SU-DHL-6 (cell line): ENCODE data around the gene LRRC56.

Experiments used
- H2AFZ ChIP-seq: fragments of 200-600 bp; sonication (generic); 2 replicates; pipeline ENCODE4 v1.6.1; 2014; ENCODE audit warnings: low read depth, mild to moderate bottlenecking, moderate library complexity, mixed read lengths, antibody characterized with exemption, low read length; ENCODE audit not compliant: severe bottlenecking
- H3F3A ChIP-seq: fragments of 200-600 bp; shearing (Covaris generic); 2 replicates; pipeline ENCODE4 v1.6.0; 2016; ENCODE audit warnings: antibody characterized with exemption, mild to moderate bottlenecking; ENCODE audit not compliant: insufficient read depth
- H3K27ac ChIP-seq: fragments of 200-600 bp; sonication (generic); 2 replicates; pipeline ENCODE4 v1.5.1; 2016; ENCODE audit warnings: low read depth, mild to moderate bottlenecking, low read length, moderate library complexity, mixed read lengths
- H3K27me3 ChIP-seq: fragments of 200-600 bp; sonication (generic), shearing (Covaris generic); 2 replicates; pipeline ENCODE4 v1.6.0; 2014; ENCODE audit warnings: mild to moderate bottlenecking, low read length
- H3K36me3 ChIP-seq: fragments of 200-600 bp; sonication (generic); 2 replicates; pipeline ENCODE4 v1.6.1; 2014; ENCODE audit warnings: mild to moderate bottlenecking, low read length, mixed read lengths
- H3K4me2 ChIP-seq: fragments of 300-600, 200-600 bp; shearing (Covaris generic), sonication (generic); 2 replicates; pipeline ENCODE4 v1.6.0; 2014; ENCODE audit warnings: low read length, low read depth, mild to moderate bottlenecking; ENCODE audit not compliant: poor library complexity, severe bottlenecking
- H3K4me3 ChIP-seq: fragments of 200-600 bp; sonication (generic); 2 replicates; pipeline ENCODE4 v1.5.1; 2014; ENCODE audit warnings: antibody characterized with exemption, low read length, mild to moderate bottlenecking, mixed read lengths; ENCODE audit not compliant: insufficient read depth, poor library complexity, severe bottlenecking
- H3K79me2 ChIP-seq: fragments of 200-600 bp; sonication (generic); 2 replicates; pipeline ENCODE4 v1.6.1; 2014; ENCODE audit warnings: mild to moderate bottlenecking, low read length, moderate library complexity; ENCODE audit not compliant: insufficient read depth
- H3K9ac ChIP-seq: fragments of 200-600 bp; sonication (generic); 2 replicates; pipeline ENCODE4 v1.7.0; 2014; ENCODE audit warnings: mild to moderate bottlenecking, low read length
- H3K9me2 ChIP-seq: fragments of 200-600 bp; sonication (generic); replicated peaks from 2 replicates; pipeline ENCODE4 v1.6.1; 2014; ENCODE audit warnings: low read length; ENCODE audit not compliant: insufficient read depth
- H3K9me3 ChIP-seq: fragments of 200-600 bp; sonication (generic); 2 replicates; pipeline ENCODE4 v1.6.1; 2014; ENCODE audit warnings: low read length, mixed read lengths; ENCODE audit not compliant: insufficient read depth
- H4K20me1 ChIP-seq: fragments of 200-600 bp; sonication (generic); 2 replicates; pipeline ENCODE4 v1.6.1; 2014; ENCODE audit warnings: low read depth, mild to moderate bottlenecking, antibody characterized with exemption, low read length, moderate library complexity, mixed read lengths
- EZH2phosphoT487 ChIP-seq: fragments of 200-600 bp; sonication (generic), shearing (Covaris generic); conservative IDR thresholded peaks from 2 replicates; pipeline ENCODE4 v1.6.1; 2018; ENCODE audit warnings: mild to moderate bottlenecking, antibody characterized with exemption, low read length, moderate library complexity, mixed read lengths
- TF ChIP-seq, protein P1 (sequence below): fragments of 200-600 bp; sonication (generic); IDR thresholded peaks from one replicate; pipeline ENCODE4 v1.5.1; 2017; ENCODE audit warnings: antibody characterized with exemption, mild to moderate bottlenecking, low read length, moderate library complexity; ENCODE audit not compliant: insufficient read depth, poor library complexity, severe bottlenecking

Gene LRRC56

DNA sequence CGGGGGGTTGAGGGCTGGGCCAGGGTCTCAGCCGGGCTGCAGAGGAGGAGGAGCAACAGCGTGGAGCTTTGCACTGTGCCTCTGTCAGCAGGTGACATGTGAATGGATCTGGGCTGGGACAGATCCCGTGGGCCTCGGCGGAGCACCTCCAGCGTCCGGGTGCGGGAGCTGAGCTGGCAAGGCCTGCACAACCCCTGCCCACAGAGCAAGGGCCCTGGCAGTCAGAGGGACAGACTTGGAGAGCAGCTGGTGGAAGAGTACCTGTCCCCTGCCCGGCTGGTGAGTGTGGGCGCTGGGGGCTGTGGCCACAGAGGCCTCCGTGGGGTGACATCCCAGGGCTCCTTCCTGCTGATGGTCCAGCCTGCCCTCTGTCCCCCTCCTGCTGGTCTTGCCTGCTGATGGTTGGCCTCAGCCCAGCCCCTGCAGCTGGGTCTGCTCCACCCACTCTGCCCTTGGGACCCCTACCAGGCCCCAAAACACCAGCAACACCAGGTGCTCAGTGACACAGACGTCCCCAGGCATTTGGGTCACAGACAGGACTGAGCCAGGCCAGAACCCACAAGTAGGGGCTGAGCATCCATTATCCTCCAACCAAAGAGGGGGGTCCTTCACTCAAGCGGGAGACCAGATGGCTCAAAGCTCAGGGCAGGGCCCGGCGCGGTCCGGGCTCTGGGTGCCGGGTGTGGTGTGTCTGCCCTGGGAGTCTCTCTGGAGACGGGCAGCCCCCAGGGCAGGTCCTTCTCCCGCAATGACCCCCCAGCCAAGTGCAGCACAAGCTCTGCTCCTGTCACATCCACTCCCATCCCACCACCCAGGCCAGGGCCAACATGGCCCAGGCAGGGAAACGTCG is 3.5 kb downstream of the LRRC56 start:
- Histone ChIP-seq H3K4me2 (no peak overlapping the region), H4K20me1 (no peaks in the 10 kb centered on the region), H3K9me3 (no peaks in the 10 kb centered on the region), H3K9ac (no peak overlapping the region), H3K9me2 (no peaks in the 10 kb centered on the region), H3K4me3 (no peak overlapping the region), H2AFZ (no peak overlapping the region), H3K27ac (no peak overlapping the region), H3K36me3 (no peaks in the 10 kb centered on the region), H3K79me2 (no peaks in the 10 kb centered on the region), H3F3A (peaks cover 11% of the 10 kb centered on the region), H3K27me3 (no peaks in the 10 kb centered on the region)
- TF ChIP-seq, protein P1, sequence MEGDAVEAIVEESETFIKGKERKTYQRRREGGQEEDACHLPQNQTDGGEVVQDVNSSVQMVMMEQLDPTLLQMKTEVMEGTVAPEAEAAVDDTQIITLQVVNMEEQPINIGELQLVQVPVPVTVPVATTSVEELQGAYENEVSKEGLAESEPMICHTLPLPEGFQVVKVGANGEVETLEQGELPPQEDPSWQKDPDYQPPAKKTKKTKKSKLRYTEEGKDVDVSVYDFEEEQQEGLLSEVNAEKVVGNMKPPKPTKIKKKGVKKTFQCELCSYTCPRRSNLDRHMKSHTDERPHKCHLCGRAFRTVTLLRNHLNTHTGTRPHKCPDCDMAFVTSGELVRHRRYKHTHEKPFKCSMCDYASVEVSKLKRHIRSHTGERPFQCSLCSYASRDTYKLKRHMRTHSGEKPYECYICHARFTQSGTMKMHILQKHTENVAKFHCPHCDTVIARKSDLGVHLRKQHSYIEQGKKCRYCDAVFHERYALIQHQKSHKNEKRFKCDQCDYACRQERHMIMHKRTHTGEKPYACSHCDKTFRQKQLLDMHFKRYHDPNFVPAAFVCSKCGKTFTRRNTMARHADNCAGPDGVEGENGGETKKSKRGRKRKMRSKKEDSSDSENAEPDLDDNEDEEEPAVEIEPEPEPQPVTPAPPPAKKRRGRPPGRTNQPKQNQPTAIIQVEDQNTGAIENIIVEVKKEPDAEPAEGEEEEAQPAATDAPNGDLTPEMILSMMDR = no peak
- TF ChIP-seq EZH2phosphoT487 = no peak

DNA sequence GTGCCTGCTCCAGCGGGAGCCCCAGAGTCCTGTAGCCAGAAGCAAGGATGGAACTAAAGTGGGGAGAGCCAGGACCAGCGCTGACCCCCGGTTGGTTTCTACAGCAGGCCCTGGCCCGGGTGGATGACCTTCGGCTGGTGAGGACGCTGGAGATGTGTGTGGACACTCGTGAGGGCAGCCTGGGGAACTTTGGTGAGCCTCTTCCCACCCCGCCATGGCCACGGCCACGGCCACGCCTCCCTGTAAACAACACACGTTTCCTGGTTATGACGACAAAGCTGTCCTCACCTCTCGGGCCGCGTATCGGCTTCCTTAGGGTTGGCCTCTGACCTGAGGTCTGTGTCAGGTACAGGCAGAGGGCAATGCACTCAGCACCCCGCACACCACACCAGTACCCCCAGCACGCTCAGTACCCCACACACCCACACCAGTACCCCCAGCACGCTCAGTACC is 4.1 kb downstream of the LRRC56 start:
- Histone ChIP-seq H3K9ac (no peak overlapping the region), H2AFZ (no peak overlapping the region), H3K9me2 (no peaks in the 10 kb centered on the region), H3K27ac (no peak overlapping the region), H3K79me2 (no peaks in the 10 kb centered on the region), H3K4me3 (no peak overlapping the region), H3K36me3 (no peaks in the 10 kb centered on the region), H3K27me3 (no peaks in the 10 kb centered on the region), H3F3A (peaks cover 6% of the 10 kb centered on the region), H4K20me1 (no peaks in the 10 kb centered on the region), H3K9me3 (no peaks in the 10 kb centered on the region), H3K4me2 (no peak overlapping the region)
- TF ChIP-seq, protein P1 = no peak
- no peak for TF ChIP-seq EZH2phosphoT487

DNA sequence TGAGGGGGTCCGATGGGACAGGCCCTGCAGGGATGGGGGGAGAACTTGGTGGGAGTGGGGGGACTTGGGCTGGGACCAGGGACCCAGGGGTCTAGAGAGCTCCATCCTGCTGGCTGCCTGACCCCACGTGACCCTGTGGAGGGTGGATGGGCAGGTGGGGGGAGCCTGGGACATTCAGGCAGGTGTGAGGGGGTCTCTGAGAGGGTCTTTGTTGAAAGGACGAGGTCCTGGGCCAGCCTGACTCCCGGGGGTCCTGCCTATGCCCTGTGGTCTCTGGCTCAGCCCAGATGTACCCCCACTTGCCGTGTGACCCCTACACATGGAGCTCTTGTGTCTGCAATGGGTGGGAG is 7.5 kb downstream of the LRRC56 start:
- Histone ChIP-seq H3K4me2 (no peak overlapping the region), H3K36me3 (no peaks in the 10 kb centered on the region), H3K9me2 (no peaks in the 10 kb centered on the region), H3F3A (no peaks in the 10 kb centered on the region), H3K9ac (no peak overlapping the region), H3K27ac (no peak overlapping the region), H3K9me3 (no peaks in the 10 kb centered on the region), H3K4me3 (no peak overlapping the region), H4K20me1 (no peaks in the 10 kb centered on the region), H3K79me2 (no peaks in the 10 kb centered on the region), H2AFZ (no peak overlapping the region), H3K27me3 (no peaks in the 10 kb centered on the region)
- TF ChIP-seq EZH2phosphoT487 = no peak
- TF ChIP-seq, protein P1 = no peak
